Smooth muscle cell (in vitro differentiated cells): Measurements from ENCODE around the gene ZNF747. TPM values are rescaled to one million over a fixed set of nuclear protein-coding genes. Genes with fewer than 3 reads are reported as not detected.

Experiments
- DNase-seq: peaks from one replicate; lab custom pipeline; 2025; ENCODE audit not compliant: unreplicated experiment; lab: John Stamatoyannopoulos, UW
- H2AFZ ChIP-seq: fragments of 200-600 bp; sonication (generic); 2 replicates; pipeline ENCODE4 v1.6.0; 2016; ENCODE audit warnings: antibody characterized with exemption, low read depth, mild to moderate bottlenecking
- H3F3A ChIP-seq: fragments of 200-600 bp; sonication (generic); 2 replicates; pipeline ENCODE4 v1.6.0; 2017; ENCODE audit warnings: antibody characterized with exemption, low read depth
- H3K27ac ChIP-seq: fragments of 200-600 bp; sonication (generic); 2 replicates; pipeline ENCODE4 v1.5.1; 2016; ENCODE audit warnings: low read depth, mild to moderate bottlenecking
- H3K27me3 ChIP-seq: fragments of 200-600 bp; sonication (generic); 2 replicates; pipeline ENCODE4 v1.6.1; 2016; ENCODE audit warnings: low read depth, mild to moderate bottlenecking
- H3K36me3 ChIP-seq: fragments of 200-600 bp; sonication (generic); 2 replicates; pipeline ENCODE4 v1.5.1; 2016; ENCODE audit warnings: low read depth
- H3K4me1 ChIP-seq: fragments of 200-600 bp; sonication (generic); 2 replicates; pipeline ENCODE4 v1.5.1; 2016; ENCODE audit warnings: low read depth
- H3K4me2 ChIP-seq: fragments of 200-600 bp; sonication (generic); 2 replicates; pipeline ENCODE4 v1.6.0; 2016; ENCODE audit warnings: mild to moderate bottlenecking
- H3K4me3 ChIP-seq: fragments of 200-600 bp; sonication (generic); 2 replicates; pipeline ENCODE4 v1.5.1; 2016; ENCODE audit warnings: mild to moderate bottlenecking
- H3K79me2 ChIP-seq: fragments of 200-600 bp; sonication (generic); 2 replicates; pipeline ENCODE4 v1.6.0; 2016; ENCODE audit warnings: low read depth, mild to moderate bottlenecking
- H3K9ac ChIP-seq: fragments of 200-600 bp; sonication (generic); 2 replicates; pipeline ENCODE4 v1.6.0; 2016; ENCODE audit warnings: low read depth
- H3K9me3 ChIP-seq: fragments of 200-600 bp; sonication (generic); replicated peaks from 2 replicates; pipeline ENCODE4 v1.5.1; 2016; ENCODE audit warnings: low read depth
- H4K20me1 ChIP-seq: fragments of 200-600 bp; sonication (generic); 2 replicates; pipeline ENCODE4 v1.6.0; 2016; ENCODE audit warnings: low read depth
- WGBS: methylation state at CpG from one replicate; pipeline ENCODE4 v1.1.7; 2016; ENCODE audit warnings: low lambda C conversion rate; 5-methylcytosine and 5-hydroxymethylcytosine counted together
- polyA plus RNA-seq: library from polyadenylated mRNA; unstranded; fragments of >200 nt; fragmentation: Nextera tagmentation; extraction: Ambion mirVana; gene quantifications from 2 replicates; pipeline ENCODE4 v1.2.1, GENCODE V29; 2016
- total RNA-seq: library from RNA; depleted of rRNA; stranded (reverse); fragments of >200 nt; gene quantifications from 2 replicates; pipeline ENCODE4 v1.2.3, GENCODE V29; 2014
- TF ChIP-seq, protein P1 (sequence below): fragments of 200-600 bp; sonication (generic); IDR thresholded peaks from 2 replicates; pipeline ENCODE4 v1.5.1; 2017; ENCODE audit warnings: borderline replicate concordance, mild to moderate bottlenecking, antibody characterized with exemption; ENCODE audit not compliant: insufficient read depth, poor library complexity, severe bottlenecking

The ZNF747 gene
- total and polyA plus RNA-seq, 2 experiments from 2014 or later: 5.7 to 6.3 TPM

DNA sequence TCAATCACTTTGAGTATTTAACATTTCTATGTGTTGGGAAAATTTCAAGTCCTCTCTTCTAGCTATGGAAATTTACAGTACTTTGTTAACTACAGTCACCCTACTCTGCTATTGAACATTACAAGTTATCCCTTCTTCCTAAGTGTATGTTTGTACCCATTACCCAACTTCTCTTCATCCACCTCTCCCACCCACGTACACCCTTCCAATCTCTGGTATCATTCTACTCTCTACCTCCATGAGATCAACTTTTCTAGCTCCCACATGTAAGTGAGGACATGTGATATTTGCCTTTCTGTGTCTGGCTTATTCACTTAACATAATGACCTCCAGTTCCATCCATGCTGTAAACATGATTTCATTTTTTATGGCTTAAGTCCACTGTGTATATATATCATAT is 40.0 kb upstream of the ZNF747 start:
- 85% methylated on average over 1 of the region's 1 CpG for WGBS
- H3F3A ChIP-seq: peaks cover 6% of the 10 kb centered on the region
- DNase-seq: no peak

DNA sequence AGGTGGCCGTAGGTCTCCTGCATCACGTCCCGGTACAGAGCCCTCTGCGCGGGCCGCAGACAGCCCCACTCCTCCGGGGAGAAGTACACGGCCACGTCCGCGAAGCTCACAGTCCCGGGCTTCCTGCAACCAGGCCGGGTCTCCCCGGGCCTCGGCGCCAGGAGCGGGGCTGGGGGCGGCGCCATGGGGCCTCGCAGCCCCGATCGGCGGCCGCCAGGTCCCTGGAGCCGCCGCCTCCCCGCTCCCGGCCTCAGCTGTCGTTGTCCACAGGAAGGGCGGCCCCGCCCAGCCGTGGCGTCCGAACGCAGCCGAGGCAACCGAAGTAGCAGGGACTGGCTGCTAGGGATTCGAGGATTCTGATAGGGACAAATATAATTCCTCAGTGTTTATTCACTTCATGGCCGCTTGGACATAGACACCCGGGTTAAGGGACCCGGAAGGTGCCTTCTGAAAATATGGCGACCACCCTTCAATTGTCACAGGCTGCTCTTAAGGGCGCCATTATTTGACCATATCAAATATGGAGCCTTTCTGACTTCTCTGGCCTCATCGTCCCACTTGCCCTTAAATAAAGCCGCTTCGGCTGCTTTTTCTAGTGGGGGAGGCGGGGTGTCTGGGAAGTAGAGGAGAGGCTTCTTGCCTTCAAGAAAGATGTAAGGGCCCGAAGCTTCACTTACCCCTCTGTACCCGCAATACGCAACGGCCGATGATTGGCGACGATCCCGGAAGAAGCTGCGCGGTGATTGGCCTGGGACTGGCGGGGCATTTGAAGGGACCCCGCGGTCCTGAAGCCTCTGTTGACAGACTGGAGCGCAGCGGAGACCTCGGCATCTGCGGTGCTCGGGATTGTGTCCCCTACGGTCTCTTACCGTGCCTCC is 37.0 kb upstream of the ZNF747 start, which contains the start of gene ZNF688:
TSS of gene ZNF688 (minus strand) at position 270 of the 878 bp plus-strand sequence. CDS start at position 185, 85 bp downstream.
- H3K36me3 ChIP-seq: no peaks in the 10 kb centered on the region
- WGBS: 1% methylated on average over 59 of the region's 67 CpGs
- H3F3A ChIP-seq: peaks cover 6% of the 10 kb centered on the region
- H4K20me1 ChIP-seq: no peaks in the 10 kb centered on the region
- peak within 1 kb of the TSS; percentile 91 for H3K4me2 ChIP-seq
- peaks cover 13% of the 10 kb centered on the region for H3K4me1 ChIP-seq
- H3K9ac ChIP-seq: peak within 1 kb of the TSS; percentile 58
- H3K27ac ChIP-seq: peak within 1 kb of the TSS; percentile 35
- H3K79me2 ChIP-seq: no peaks in the 10 kb centered on the region
- H2AFZ ChIP-seq: peak within 1 kb of the TSS; percentile 53
- peak; percentile 66 for DNase-seq
- H3K9me3 ChIP-seq: no peaks in the 10 kb centered on the region
- H3K4me3 ChIP-seq: peak within 1 kb of the TSS; percentile 63
- TF ChIP-seq, protein P1, sequence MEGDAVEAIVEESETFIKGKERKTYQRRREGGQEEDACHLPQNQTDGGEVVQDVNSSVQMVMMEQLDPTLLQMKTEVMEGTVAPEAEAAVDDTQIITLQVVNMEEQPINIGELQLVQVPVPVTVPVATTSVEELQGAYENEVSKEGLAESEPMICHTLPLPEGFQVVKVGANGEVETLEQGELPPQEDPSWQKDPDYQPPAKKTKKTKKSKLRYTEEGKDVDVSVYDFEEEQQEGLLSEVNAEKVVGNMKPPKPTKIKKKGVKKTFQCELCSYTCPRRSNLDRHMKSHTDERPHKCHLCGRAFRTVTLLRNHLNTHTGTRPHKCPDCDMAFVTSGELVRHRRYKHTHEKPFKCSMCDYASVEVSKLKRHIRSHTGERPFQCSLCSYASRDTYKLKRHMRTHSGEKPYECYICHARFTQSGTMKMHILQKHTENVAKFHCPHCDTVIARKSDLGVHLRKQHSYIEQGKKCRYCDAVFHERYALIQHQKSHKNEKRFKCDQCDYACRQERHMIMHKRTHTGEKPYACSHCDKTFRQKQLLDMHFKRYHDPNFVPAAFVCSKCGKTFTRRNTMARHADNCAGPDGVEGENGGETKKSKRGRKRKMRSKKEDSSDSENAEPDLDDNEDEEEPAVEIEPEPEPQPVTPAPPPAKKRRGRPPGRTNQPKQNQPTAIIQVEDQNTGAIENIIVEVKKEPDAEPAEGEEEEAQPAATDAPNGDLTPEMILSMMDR: no peak
- no peaks in the 10 kb centered on the region for H3K27me3 ChIP-seq

More for the DNA sequence above, 40.0 kb upstream of the ZNF747 start:
- H3K27ac ChIP-seq: no peak overlapping the region
- peaks cover 4% of the 10 kb centered on the region for H4K20me1 ChIP-seq
- H3K4me2 ChIP-seq: no peak overlapping the region
- H3K27me3 ChIP-seq: no peaks in the 10 kb centered on the region
- H3K9me3 ChIP-seq: no peaks in the 10 kb centered on the region
- no peak overlapping the region for H3K9ac ChIP-seq
- H3K4me1 ChIP-seq: peaks cover 13% of the 10 kb centered on the region
- no peak overlapping the region for H3K4me3 ChIP-seq
- no peaks in the 10 kb centered on the region for H3K36me3 ChIP-seq
- H2AFZ ChIP-seq: no peak overlapping the region
- peaks cover 4% of the 10 kb centered on the region for H3K79me2 ChIP-seq
- TF ChIP-seq, protein P1: no peak

DNA sequence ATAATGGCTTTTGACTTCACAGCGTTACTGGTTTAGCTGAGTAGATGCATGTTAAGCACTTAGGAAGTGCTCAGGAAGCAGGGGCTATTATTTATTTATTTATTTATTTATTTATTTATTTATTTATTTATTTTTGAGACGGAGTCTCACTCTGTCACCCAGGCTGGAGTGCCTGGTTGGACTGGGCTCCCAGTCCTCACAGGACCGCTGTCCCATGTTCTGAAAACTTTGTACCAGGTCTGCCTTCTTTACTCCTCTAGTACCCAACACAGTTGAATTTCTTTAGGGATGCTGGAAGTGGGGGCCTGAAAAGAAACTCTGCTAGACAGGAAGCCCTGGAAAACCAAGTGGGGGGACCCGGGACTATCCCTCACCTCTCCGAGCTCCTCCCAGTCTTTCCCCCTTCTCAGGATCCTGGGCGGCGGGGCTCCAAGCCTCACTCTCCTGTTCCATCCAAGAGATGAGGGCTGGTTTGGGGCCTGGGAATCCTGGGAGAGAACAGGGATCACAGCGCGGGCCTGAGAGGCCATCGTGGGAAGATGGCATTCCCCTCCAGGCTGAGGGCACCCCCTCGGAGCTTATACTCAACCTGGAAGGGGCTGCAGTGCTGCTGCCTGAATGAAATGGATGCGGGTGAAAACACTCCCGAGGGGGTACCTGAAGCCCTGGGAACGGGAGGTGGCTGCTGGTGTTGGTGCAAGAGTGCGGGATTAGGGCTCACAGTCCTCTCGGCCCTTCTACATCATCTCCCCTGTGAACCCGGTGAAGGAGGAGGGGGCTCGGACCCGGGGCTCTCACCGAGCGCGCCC is 36.2 kb upstream of the ZNF747 start:
- no peaks in the 10 kb centered on the region for H3K36me3 ChIP-seq
- peak overlapping the region; percentile 35 for H3K27ac ChIP-seq
- peaks cover 13% of the 10 kb centered on the region for H3K4me1 ChIP-seq
- H3K4me2 ChIP-seq: peak overlapping the region; percentile 91
- no peaks in the 10 kb centered on the region for H3K79me2 ChIP-seq
- peaks cover 6% of the 10 kb centered on the region for H3F3A ChIP-seq
- TF ChIP-seq, protein P1: no peak
- no peaks in the 10 kb centered on the region for H3K9me3 ChIP-seq
- peak overlapping the region; percentile 58 for H3K9ac ChIP-seq
- 23% methylated on average over 22 of the region's 22 CpGs for WGBS
- peak overlapping the region; percentile 53 for H2AFZ ChIP-seq
- no peaks in the 10 kb centered on the region for H4K20me1 ChIP-seq
- no peaks in the 10 kb centered on the region for H3K27me3 ChIP-seq
- peak overlapping the region; percentile 63 for H3K4me3 ChIP-seq
- no peak for DNase-seq
